K562 (cell line): ENCODE data around the gene RTP5. TPM values are rescaled to one million over a fixed set of nuclear protein-coding genes. Genes with fewer than 3 reads are reported as not detected.
A peak's percentile ranks its signal among the peaks of the same experiment; 100 is the strongest.

Source experiments
- CBX3 ChIP-seq, 2 experiments: IDR thresholded peaks; 1 replicate in 1 of 2; 2 replicates in 1 of 2; pipeline ENCODE4 v1.6.1; 2012; ENCODE audit warnings: inconsistent platforms in 2 of 2, low read length in 2 of 2, borderline replicate concordance in 1 of 2, control low read depth in 1 of 2
- E2F6 ChIP-seq, 2 experiments: IDR thresholded peaks; 2 replicates each; pipeline ENCODE4 v1.6.1; 2011; ENCODE audit warnings: borderline replicate concordance in 1 of 2, control low read depth in 1 of 2, low read depth in 1 of 2, low read length in 1 of 2, mild to moderate bottlenecking in 1 of 2, mixed read lengths in 1 of 2, moderate library complexity in 1 of 2; ENCODE audit not compliant: insufficient read depth in 1 of 2, insufficient read length in 1 of 2, poor library complexity in 1 of 2, severe bottlenecking in 1 of 2; ENCODE audit errors: extremely low read depth in 1 of 2
- ETV5 ChIP-seq: sonication (generic); formaldehyde crosslinking; IDR thresholded peaks from 2 replicates; pipeline ENCODE4 v1.4.0; 2020; ENCODE audit warnings: low read depth, mild to moderate bottlenecking, missing genetic modification reagents
- GABPB1 ChIP-seq: sonication (generic); formaldehyde crosslinking; IDR thresholded peaks from 2 replicates; pipeline ENCODE4 v1.8.0; 2022; ENCODE audit warnings: mild to moderate bottlenecking, missing genetic modification reagents
- LCOR ChIP-seq: sonication (generic); formaldehyde crosslinking; IDR thresholded peaks from 2 replicates; pipeline ENCODE4 v1.8.0; 2022; ENCODE audit warnings: mild to moderate bottlenecking, missing genetic modification reagents
- MGA ChIP-seq: fragments of 450-650 bp; IDR thresholded peaks from 2 replicates; pipeline ENCODE4 v1.6.1; 2016; ENCODE audit warnings: mild to moderate bottlenecking, moderate library complexity
- USF2 ChIP-seq: sonication (generic); formaldehyde crosslinking; IDR thresholded peaks from 2 replicates; pipeline ENCODE4 v1.5.0; 2020; ENCODE audit warnings: missing genetic modification reagents
- polyA plus RNA-seq, 8 experiments: library from polyadenylated mRNA; depleted of rRNA in 4 of 8; stranded (reverse) in 5 of 8; unstranded in 3 of 8; fragments of >200 nt; fragmentation: Nextera tagmentation in 2 of 8; fragmentation: Illumina TruSeq in 1 of 8; extraction: Ambion mirVana in 2 of 8; extraction: Trizol in 1 of 8; gene quantifications; 2 replicates each; pipeline versions ENCODE4 v1.2.1 to v1.2.3, GENCODE V29; 2011 to 2014; ENCODE audit warnings: inconsistent platforms in 1 of 8, missing spikeins in 1 of 8
- total RNA-seq, 7 experiments: library from RNA; depleted of rRNA in 6 of 7; stranded (reverse); fragments of >200 nt in 6 of 7; fragmentation: Illumina TruSeq in 2 of 7; extraction: Trizol in 2 of 7; gene quantifications; 2 replicates each; pipeline versions ENCODE4 v1.2.1 to v1.2.3, GENCODE V29; 2011 to 2021; ENCODE audit warnings: low replicate concordance in 1 of 7
- TF ChIP-seq, protein P1 (sequence below): sonication (generic); formaldehyde crosslinking; IDR thresholded peaks from 2 replicates; pipeline ENCODE4 v1.8.0; 2022; ENCODE audit warnings: mild to moderate bottlenecking, missing genetic modification reagents, borderline replicate concordance

Gene RTP5
- total and polyA plus RNA-seq, 9 of the 15 experiments (the other 6 are each of a cell fraction or from before 2014, with no cell fraction given) = not detected

GRCh38 chr2:241823531-241824437, 45.7 kb upstream of the RTP5 start (continued):
- TF ChIP-seq MGA (peak; percentile 98), ETV5 (CRISPR knock-in tag) (0 out of 2 replicates have a peak, but pooled peaks have one; percentile 37), GABPB1 (CRISPR knock-in tag) (0 out of 2 replicates have a peak, but pooled peaks have one; percentile 49), USF2 (CRISPR knock-in tag) (peak; percentile 32; the same call in 1 of the 2 replicates), CBX3 (IDR thresholded peaks at IDR 0.05; ENCODE audit: borderline replicate concordance in 1 of 2, low read length in 2 of 2) (peak in 1 of 2 experiments; percentile 50; a peak in 1 of 3 replicates), LCOR (0 out of 2 replicates have a peak, but pooled peaks have one; percentile 56), E2F6 (IDR thresholded peaks at IDR 0.05; ENCODE audit: borderline replicate concordance in 1 of 2, extremely low read depth in 1 of 2, insufficient read depth in 1 of 2, insufficient read length in 1 of 2, low read depth in 1 of 2, low read length in 1 of 2, poor library complexity in 1 of 2, severe bottlenecking in 1 of 2) (peak; percentile 78 to 94)
- TF ChIP-seq, protein P1, sequence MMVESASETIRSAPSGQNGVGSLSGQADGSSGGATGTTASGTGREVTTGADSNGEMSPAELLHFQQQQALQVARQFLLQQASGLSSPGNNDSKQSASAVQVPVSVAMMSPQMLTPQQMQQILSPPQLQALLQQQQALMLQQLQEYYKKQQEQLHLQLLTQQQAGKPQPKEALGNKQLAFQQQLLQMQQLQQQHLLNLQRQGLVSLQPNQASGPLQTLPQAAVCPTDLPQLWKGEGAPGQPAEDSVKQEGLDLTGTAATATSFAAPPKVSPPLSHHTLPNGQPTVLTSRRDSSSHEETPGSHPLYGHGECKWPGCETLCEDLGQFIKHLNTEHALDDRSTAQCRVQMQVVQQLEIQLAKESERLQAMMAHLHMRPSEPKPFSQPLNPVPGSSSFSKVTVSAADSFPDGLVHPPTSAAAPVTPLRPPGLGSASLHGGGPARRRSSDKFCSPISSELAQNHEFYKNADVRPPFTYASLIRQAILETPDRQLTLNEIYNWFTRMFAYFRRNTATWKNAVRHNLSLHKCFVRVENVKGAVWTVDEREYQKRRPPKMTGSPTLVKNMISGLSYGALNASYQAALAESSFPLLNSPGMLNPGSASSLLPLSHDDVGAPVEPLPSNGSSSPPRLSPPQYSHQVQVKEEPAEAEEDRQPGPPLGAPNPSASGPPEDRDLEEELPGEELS = 0 out of 2 replicates have a peak, but pooled peaks have one; percentile 62
